ENCODE data around the gene AVP.
"Not testable (repeated sequence)": the region's sequence is repeated elsewhere in the genome, so short reads cannot be mapped to it uniquely, and the experiment has no call there.

Gene AVP

GRCh38 chr20:3084283-3084985, at the start of gene AVP:
Gene AVP, minus strand, starts transcription at chr20:3084724. Its CDS starts 50 bp downstream, at chr20:3084674.
- no peak for DNase-seq (ENCODE audit: low read depth)

GRCh38 chr20:3134151-3134550, 49.6 kb upstream of the AVP start:
- DNase-seq (ENCODE audit: low read depth): no peak

GRCh38 chr20:3133155-3133554, 48.6 kb upstream of the AVP start:
- no peak for DNase-seq (ENCODE audit: low read depth)

- DNase-seq (ENCODE audit: low read depth): no peak
Measured at GRCh38 chr20:3130051-3130600, 45.6 kb upstream of the AVP start.

- DNase-seq (ENCODE audit: low read depth): no peak
Measured at GRCh38 chr20:3129094-3129493, 44.6 kb upstream of the AVP start.

- DNase-seq (ENCODE audit: low read depth): no peak
Measured at GRCh38 chr20:3128275-3128984, 43.9 kb upstream of the AVP start.

GRCh38 chr20:3126527-3126859, 42.0 kb upstream of the AVP start:
- no peak for DNase-seq (ENCODE audit: low read depth)

- not testable (repeated sequence) for DNase-seq (ENCODE audit: low read depth)
Measured at GRCh38 chr20:3125776-3126526, 41.4 kb upstream of the AVP start.

- not testable (repeated sequence) for DNase-seq (ENCODE audit: low read depth)
Measured at GRCh38 chr20:3124773-3125560, 40.4 kb upstream of the AVP start.

GRCh38 chr20:3124163-3124562, 39.6 kb upstream of the AVP start:
- DNase-seq (ENCODE audit: low read depth): not testable (repeated sequence)

- no peak for DNase-seq (ENCODE audit: low read depth)
Measured at GRCh38 chr20:3123542-3123941, 39.0 kb upstream of the AVP start.

GRCh38 chr20:3121955-3122610, 37.6 kb upstream of the AVP start:
- DNase-seq (ENCODE audit: low read depth): no peak

GRCh38 chr20:3121271-3121911, 36.9 kb upstream of the AVP start:
- DNase-seq (ENCODE audit: low read depth): no peak

- no peak for DNase-seq (ENCODE audit: low read depth)
Measured at GRCh38 chr20:3119044-3119443, 34.5 kb upstream of the AVP start.

GRCh38 chr20:3117839-3118379, 33.4 kb upstream of the AVP start:
- peak; percentile 36 for DNase-seq (ENCODE audit: low read depth)

GRCh38 chr20:3116341-3116740, 31.8 kb upstream of the AVP start:
- no peak for DNase-seq (ENCODE audit: low read depth)

- no peak for DNase-seq (ENCODE audit: low read depth)
Measured at GRCh38 chr20:3115190-3116107, 30.9 kb upstream of the AVP start.

GRCh38 chr20:3111995-3112394, 27.5 kb upstream of the AVP start:
- DNase-seq (ENCODE audit: low read depth): no peak

GRCh38 chr20:3111507-3111906, 27.0 kb upstream of the AVP start:
- no peak for DNase-seq (ENCODE audit: low read depth)
